ENCODE data around the gene TDRD10.

TDRD10 gene

DNA sequence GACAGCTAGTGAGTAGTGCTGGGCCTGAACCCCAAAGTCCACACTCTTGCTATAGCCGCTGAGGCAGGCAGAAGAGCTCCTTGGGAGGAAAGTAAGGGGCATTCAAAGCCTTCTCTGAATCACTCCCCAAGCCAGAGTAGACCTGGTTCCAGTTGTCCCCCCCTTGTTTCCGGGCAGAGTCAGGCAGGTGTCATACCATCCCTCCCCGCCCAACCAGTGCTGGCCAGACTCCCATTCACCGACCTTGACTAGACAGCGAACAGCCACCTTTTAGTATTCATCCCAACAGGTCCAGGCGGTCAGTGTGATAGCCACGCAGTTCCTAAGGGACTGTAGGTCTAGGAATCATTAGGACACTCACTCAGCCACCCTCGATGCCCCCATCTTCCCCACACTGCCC, 77.4 kb downstream of the TDRD10 start:
- H3K4me1 ChIP-seq (ENCODE audit: control insufficient read depth, insufficient read depth, low read length, unreplicated experiment) = no peaks in the 10 kb centered on the region

DNA sequence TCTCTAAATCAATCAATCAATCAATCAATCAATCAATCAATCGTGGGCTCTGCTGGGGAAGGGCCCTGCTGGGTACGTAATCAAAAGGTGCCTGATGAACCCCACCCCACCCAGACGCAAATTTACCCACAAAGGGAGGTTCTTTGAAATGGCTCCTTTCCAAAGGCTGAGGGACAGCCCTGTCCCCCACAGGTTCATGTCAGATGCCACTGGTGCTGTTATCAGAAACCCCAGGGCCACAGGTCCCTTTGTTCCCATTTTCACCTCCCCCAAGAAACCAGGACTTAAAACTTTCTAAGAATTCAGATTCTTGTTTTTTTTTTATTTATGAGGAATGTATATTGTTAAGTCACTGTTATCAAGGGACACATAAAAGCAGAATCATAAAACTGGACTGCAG, 79.7 kb downstream of the TDRD10 start:
- no peak overlapping the region for H3K27ac ChIP-seq (ENCODE audit: low read depth, low read length)

More for the DNA sequence above, 77.4 kb downstream of the TDRD10 start:
- peaks cover 30% of the 10 kb centered on the region for H3K36me3 ChIP-seq (ENCODE audit: insufficient read depth, low read length)
- no peak overlapping the region for H3K27ac ChIP-seq (ENCODE audit: low read depth, low read length)
- no peaks in the 10 kb centered on the region for H3K27me3 ChIP-seq (ENCODE audit: insufficient read depth, low read length)
- H3K79me2 ChIP-seq (ENCODE audit: control insufficient read depth, insufficient read depth, low read length, unreplicated experiment) = no peaks in the 10 kb centered on the region
- H2AFZ ChIP-seq (ENCODE audit: low read length, unreplicated experiment) = no peak overlapping the region
- no peak overlapping the region for H3K4me3 ChIP-seq (ENCODE audit: low read depth, low read length)

DNA sequence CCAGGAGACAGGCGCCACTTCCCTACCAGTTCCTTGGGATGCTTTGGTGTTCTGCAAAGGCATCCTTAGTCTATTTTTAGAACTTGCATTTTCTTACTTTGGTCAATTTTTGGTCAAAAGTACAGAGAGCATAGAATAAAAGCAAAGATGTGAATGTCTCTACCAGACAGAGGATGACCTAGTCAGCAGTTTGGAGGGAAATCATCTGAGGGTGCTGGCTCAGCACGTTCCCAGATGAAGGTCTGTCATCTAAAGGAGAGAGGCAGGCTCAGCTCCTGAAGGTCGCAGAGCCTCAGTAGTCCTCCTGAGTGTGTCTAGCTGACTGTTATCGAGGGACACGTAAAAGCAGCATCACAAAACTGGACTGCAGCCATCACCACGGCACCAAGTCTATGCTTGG, 80.9 kb downstream of the TDRD10 start:
- H3K36me3 ChIP-seq (ENCODE audit: insufficient read depth, low read length) = peaks cover 59% of the 10 kb centered on the region
- H3K79me2 ChIP-seq (ENCODE audit: control insufficient read depth, insufficient read depth, low read length, unreplicated experiment) = no peaks in the 10 kb centered on the region
- H3K27me3 ChIP-seq (ENCODE audit: insufficient read depth, low read length) = no peaks in the 10 kb centered on the region
- no peak overlapping the region for H3K4me3 ChIP-seq (ENCODE audit: low read depth, low read length)
- H2AFZ ChIP-seq (ENCODE audit: low read length, unreplicated experiment) = no peak overlapping the region
- no peak overlapping the region for H3K27ac ChIP-seq (ENCODE audit: low read depth, low read length)
- no peaks in the 10 kb centered on the region for H3K4me1 ChIP-seq (ENCODE audit: control insufficient read depth, insufficient read depth, low read length, unreplicated experiment)

More for the DNA sequence above, 79.7 kb downstream of the TDRD10 start:
- Histone ChIP-seq H3K27me3 (ENCODE audit: insufficient read depth, low read length) (no peaks in the 10 kb centered on the region), H3K4me3 (ENCODE audit: low read depth, low read length) (no peak overlapping the region), H2AFZ (ENCODE audit: low read length, unreplicated experiment) (no peak overlapping the region), H3K36me3 (ENCODE audit: insufficient read depth, low read length) (peaks cover 49% of the 10 kb centered on the region), H3K4me1 (ENCODE audit: control insufficient read depth, insufficient read depth, low read length, unreplicated experiment) (no peaks in the 10 kb centered on the region), H3K79me2 (ENCODE audit: control insufficient read depth, insufficient read depth, low read length, unreplicated experiment) (no peaks in the 10 kb centered on the region)

DNA sequence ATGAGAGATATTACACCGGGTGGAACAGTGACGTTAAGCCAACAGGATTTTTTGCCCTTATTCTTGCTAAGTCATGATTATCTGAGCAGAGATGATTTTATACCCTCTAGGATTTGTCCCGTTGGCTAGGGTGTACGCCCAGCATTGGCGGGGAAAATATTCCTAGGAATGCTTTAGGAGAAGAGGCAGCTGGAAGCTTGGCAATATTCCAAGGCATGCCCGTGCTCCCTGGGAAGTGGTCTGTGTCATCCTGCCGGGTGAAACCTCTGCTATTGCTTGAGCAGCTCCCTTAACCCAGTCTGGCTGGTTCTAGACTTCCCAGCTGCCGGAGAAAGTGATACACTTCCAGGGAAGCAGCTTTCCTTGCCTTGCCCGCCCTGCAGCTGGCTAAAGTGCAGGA, 81.8 kb downstream of the TDRD10 start:
- no peak overlapping the region for H3K27ac ChIP-seq (ENCODE audit: low read depth, low read length)
- peaks cover 68% of the 10 kb centered on the region for H3K36me3 ChIP-seq (ENCODE audit: insufficient read depth, low read length)

DNA sequence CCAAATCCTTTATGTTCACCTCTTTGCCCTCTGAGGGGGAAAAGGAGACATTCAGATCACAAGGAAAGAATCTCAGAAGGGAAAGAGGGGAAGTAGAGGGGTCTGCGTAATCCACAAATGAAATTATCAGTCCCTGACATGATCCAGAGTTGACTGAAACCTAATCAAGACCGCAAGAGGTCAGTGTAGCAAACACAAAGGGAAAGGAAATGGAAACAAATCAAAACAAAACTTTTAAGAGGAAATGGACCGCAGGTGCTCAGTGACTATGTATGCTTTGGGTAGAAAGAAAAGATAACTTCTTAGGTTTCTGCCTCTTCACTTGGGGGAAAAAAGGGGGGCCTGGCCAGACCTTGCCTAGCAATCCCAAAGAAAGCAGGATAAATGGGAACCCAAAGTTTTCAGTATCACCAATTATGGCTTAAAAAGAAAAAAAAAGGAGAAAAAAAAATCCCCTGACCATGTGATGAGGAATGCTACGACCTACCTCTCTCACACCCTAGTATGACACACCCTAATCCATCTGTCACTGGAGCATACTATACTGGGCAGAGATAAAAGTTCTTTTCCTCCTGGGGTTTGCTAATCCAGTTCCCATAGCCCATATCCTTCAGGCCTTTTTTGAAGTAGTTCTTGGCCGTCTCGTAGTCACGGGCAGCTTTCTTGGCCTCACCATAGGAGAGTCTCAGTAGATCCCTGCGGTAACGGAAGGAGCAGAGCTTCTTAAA, 82.4 kb downstream of the TDRD10 start:
- no peak overlapping the region for H3K4me3 ChIP-seq (ENCODE audit: low read depth, low read length)
- H3K4me1 ChIP-seq (ENCODE audit: control insufficient read depth, insufficient read depth, low read length, unreplicated experiment) = no peaks in the 10 kb centered on the region
- H2AFZ ChIP-seq (ENCODE audit: low read length, unreplicated experiment) = no peak overlapping the region
- H3K36me3 ChIP-seq (ENCODE audit: insufficient read depth, low read length) = peaks cover 74% of the 10 kb centered on the region
- peaks cover 4% of the 10 kb centered on the region for H3K79me2 ChIP-seq (ENCODE audit: control insufficient read depth, insufficient read depth, low read length, unreplicated experiment)
- no peak overlapping the region for H3K27ac ChIP-seq (ENCODE audit: low read depth, low read length)
- no peaks in the 10 kb centered on the region for H3K27me3 ChIP-seq (ENCODE audit: insufficient read depth, low read length)

More for the DNA sequence above, 81.8 kb downstream of the TDRD10 start:
- Histone ChIP-seq H3K27me3 (ENCODE audit: insufficient read depth, low read length) (no peaks in the 10 kb centered on the region), H2AFZ (ENCODE audit: low read length, unreplicated experiment) (no peak overlapping the region), H3K4me1 (ENCODE audit: control insufficient read depth, insufficient read depth, low read length, unreplicated experiment) (no peaks in the 10 kb centered on the region), H3K79me2 (ENCODE audit: control insufficient read depth, insufficient read depth, low read length, unreplicated experiment) (peaks cover 4% of the 10 kb centered on the region), H3K4me3 (ENCODE audit: low read depth, low read length) (no peak overlapping the region)

DNA sequence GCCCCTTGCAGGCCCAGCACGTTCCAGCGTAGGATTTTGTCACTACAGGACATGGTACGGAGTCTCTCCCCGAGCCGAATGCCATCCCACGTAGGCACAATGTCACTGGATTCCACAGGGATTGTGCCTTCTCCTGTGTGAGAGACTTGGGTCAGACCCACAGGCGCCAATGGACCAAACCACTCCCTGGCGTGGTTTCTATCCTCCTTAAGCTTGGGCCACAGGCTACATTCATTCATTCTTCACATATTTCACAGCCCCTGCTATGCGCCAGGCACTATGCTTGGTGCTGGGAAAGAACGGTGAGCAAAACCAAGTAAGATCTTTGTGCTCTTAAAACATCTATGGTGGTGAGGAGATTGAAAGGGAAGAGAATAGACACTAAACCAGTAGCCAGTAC, 84.2 kb downstream of the TDRD10 start:
- Histone ChIP-seq H3K4me3 (ENCODE audit: low read depth, low read length) (no peak overlapping the region), H2AFZ (ENCODE audit: low read length, unreplicated experiment) (no peak overlapping the region), H3K36me3 (ENCODE audit: insufficient read depth, low read length) (peaks cover 85% of the 10 kb centered on the region), H3K27me3 (ENCODE audit: insufficient read depth, low read length) (no peaks in the 10 kb centered on the region), H3K79me2 (ENCODE audit: control insufficient read depth, insufficient read depth, low read length, unreplicated experiment) (peaks cover 7% of the 10 kb centered on the region), H3K4me1 (ENCODE audit: control insufficient read depth, insufficient read depth, low read length, unreplicated experiment) (no peaks in the 10 kb centered on the region), H3K27ac (ENCODE audit: low read depth, low read length) (no peak overlapping the region)

DNA sequence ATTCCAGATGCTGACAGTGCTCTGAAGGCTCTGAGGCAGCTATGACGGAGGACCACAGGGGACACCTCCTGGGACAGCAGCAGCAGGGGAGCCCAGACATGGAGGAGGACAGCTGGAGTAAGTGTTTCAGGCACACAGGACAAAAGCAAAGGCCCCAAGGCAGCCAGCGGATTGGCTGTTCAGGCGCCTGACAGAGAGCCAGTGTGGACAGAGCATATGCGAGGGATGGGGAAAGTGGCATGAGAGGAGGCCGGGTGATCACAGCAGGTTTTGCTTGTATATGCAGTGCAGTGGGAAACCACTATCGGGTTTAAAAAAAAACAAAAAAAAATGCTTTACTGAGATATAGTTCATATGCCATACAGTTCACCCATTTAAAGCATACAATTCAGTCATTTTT, 84.6 kb downstream of the TDRD10 start:
- H3K79me2 ChIP-seq (ENCODE audit: control insufficient read depth, insufficient read depth, low read length, unreplicated experiment) = peaks cover 9% of the 10 kb centered on the region
- no peak overlapping the region for H3K27ac ChIP-seq (ENCODE audit: low read depth, low read length)
- no peak overlapping the region for H2AFZ ChIP-seq (ENCODE audit: low read length, unreplicated experiment)
- H3K4me1 ChIP-seq (ENCODE audit: control insufficient read depth, insufficient read depth, low read length, unreplicated experiment) = no peaks in the 10 kb centered on the region
- no peak overlapping the region for H3K4me3 ChIP-seq (ENCODE audit: low read depth, low read length)
- H3K36me3 ChIP-seq (ENCODE audit: insufficient read depth, low read length) = peaks cover 89% of the 10 kb centered on the region
- H3K27me3 ChIP-seq (ENCODE audit: insufficient read depth, low read length) = no peaks in the 10 kb centered on the region

DNA sequence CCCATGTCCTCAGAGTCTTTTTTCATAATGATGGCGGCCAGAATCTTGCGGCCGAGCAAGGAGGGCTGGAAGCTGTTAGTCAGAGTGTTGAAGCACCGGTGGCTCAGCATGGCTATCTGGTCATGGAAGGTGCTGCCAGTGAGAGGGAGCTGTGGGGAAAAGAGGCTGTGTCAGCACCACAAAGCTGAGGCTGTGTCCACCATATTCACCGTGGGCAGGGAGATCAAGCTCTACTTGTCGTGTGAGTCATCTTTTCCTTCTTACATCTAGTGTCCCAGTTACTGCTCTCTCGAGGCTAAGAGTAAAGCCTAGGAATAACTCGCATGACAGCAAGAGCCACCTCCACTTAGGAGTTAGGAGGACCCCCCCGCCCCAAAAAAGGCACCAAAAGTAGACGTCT, 87.8 kb downstream of the TDRD10 start:
- no peaks in the 10 kb centered on the region for H3K27me3 ChIP-seq (ENCODE audit: insufficient read depth, low read length)
- H3K4me1 ChIP-seq (ENCODE audit: control insufficient read depth, insufficient read depth, low read length, unreplicated experiment) = no peaks in the 10 kb centered on the region
- peaks cover 28% of the 10 kb centered on the region for H3K79me2 ChIP-seq (ENCODE audit: control insufficient read depth, insufficient read depth, low read length, unreplicated experiment)
- H3K4me3 ChIP-seq (ENCODE audit: low read depth, low read length) = no peak overlapping the region
- H2AFZ ChIP-seq (ENCODE audit: low read length, unreplicated experiment) = no peak overlapping the region
- no peak overlapping the region for H3K27ac ChIP-seq (ENCODE audit: low read depth, low read length)
- H3K36me3 ChIP-seq (ENCODE audit: insufficient read depth, low read length) = peaks cover 80% of the 10 kb centered on the region

DNA sequence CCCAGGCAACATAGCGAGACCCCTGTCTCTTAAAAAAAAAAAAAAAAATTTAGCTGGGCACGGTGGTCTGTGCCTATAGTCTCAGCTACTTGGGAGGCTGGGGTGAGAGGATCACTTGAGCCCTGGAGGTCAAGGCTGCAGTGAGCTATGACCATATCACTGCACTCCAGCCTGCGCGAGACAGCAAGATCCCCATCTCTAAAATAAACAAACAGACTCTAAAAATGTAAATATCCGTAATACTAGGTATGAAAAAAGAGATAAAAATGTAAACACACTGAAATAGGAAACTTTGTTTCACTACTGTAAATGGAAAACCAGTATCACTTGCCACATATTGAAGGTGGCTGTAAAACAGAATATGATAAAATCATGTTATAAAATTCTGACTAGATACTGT, 88.7 kb downstream of the TDRD10 start:
- Histone ChIP-seq H3K36me3 (ENCODE audit: insufficient read depth, low read length) (peaks cover 76% of the 10 kb centered on the region), H3K27ac (ENCODE audit: low read depth, low read length) (no peak overlapping the region), H2AFZ (ENCODE audit: low read length, unreplicated experiment) (no peak overlapping the region), H3K27me3 (ENCODE audit: insufficient read depth, low read length) (no peaks in the 10 kb centered on the region), H3K4me3 (ENCODE audit: low read depth, low read length) (no peak overlapping the region), H3K4me1 (ENCODE audit: control insufficient read depth, insufficient read depth, low read length, unreplicated experiment) (peaks cover 1% of the 10 kb centered on the region), H3K79me2 (ENCODE audit: control insufficient read depth, insufficient read depth, low read length, unreplicated experiment) (peaks cover 32% of the 10 kb centered on the region)

DNA sequence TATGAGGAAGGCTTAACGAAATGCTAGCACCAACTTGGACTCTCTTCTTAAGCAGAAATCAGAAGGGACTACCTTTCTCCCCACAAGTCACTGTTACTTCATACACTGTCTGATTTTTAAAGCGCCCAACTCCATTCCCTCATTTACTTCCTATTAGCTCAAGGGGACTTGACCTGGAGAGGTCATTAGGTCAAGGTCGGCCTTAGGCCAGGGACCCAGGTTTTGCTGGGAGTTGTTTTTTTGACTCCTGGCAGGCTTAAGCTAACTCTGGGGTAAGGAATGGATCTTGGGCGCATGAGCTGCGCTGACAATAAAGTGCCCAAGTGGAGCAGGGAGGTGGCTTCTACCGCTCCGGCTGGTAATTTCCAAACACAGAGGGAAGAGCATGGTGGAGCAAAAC, 89.2 kb downstream of the TDRD10 start:
- Histone ChIP-seq H3K79me2 (ENCODE audit: control insufficient read depth, insufficient read depth, low read length, unreplicated experiment) (peaks cover 32% of the 10 kb centered on the region), H3K27me3 (ENCODE audit: insufficient read depth, low read length) (no peaks in the 10 kb centered on the region), H2AFZ (ENCODE audit: low read length, unreplicated experiment) (no peak overlapping the region), H3K27ac (ENCODE audit: low read depth, low read length) (no peak overlapping the region), H3K4me1 (ENCODE audit: control insufficient read depth, insufficient read depth, low read length, unreplicated experiment) (peaks cover 4% of the 10 kb centered on the region), H3K36me3 (ENCODE audit: insufficient read depth, low read length) (peaks cover 75% of the 10 kb centered on the region), H3K4me3 (ENCODE audit: low read depth, low read length) (no peak overlapping the region)

DNA sequence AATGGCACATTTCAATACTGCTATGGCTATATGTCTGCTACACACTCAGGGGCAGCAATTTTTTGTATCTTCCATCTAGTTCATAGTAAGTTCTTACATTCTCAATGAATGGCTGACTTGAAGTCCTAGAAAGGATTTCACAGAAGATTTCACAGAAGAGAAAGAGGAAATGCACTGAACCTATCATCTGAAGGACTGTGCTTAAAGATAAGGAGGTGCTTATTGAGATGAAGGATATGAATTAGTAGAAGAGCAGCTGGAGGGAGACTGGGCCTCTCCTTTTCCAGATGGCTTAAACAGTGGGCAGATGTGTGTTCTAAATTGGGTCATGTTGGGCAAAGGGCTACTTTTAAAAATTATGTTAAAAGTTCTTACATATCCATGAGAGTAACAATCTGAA, 91.4 kb downstream of the TDRD10 start:
- Histone ChIP-seq H3K36me3 (ENCODE audit: insufficient read depth, low read length) (peaks cover 80% of the 10 kb centered on the region), H3K27me3 (ENCODE audit: insufficient read depth, low read length) (no peaks in the 10 kb centered on the region)

More for the DNA sequence above, 91.4 kb downstream of the TDRD10 start:
- Histone ChIP-seq H3K4me1 (ENCODE audit: control insufficient read depth, insufficient read depth, low read length, unreplicated experiment) (peaks cover 4% of the 10 kb centered on the region), H3K27ac (ENCODE audit: low read depth, low read length) (no peak overlapping the region), H3K4me3 (ENCODE audit: low read depth, low read length) (no peak overlapping the region), H2AFZ (ENCODE audit: low read length, unreplicated experiment) (no peak overlapping the region), H3K79me2 (ENCODE audit: control insufficient read depth, insufficient read depth, low read length, unreplicated experiment) (peaks cover 48% of the 10 kb centered on the region)

Measured in ACC112 (cell line).